Cardiac muscle cell (in vitro differentiated cells and primary cell): ENCODE measurements around the gene THADA. TPM values are rescaled to one million over a fixed set of nuclear protein-coding genes. Genes with fewer than 3 reads are reported as not detected.
"Not testable (repeated sequence)": the region's sequence is repeated elsewhere in the genome, so short reads cannot be mapped to it uniquely, and the experiment has no call there.

Source experiments
- DNase-seq, 2 donors: peaks; one replicate each; pipeline versions ENCODE4 v3.0.0 to v3.0.0-alpha.2; 2010 to 2017; ENCODE audit warnings: low read depth in 1 of 2, low spot score in 1 of 2
- H3K27ac ChIP-seq: fragments of 200-600 bp; sonication (generic); 2 replicates; pipeline ENCODE4 v1.5.1; 2016
- H3K27me3 ChIP-seq: fragments of 200-600 bp; sonication (generic); 2 replicates; pipeline ENCODE4 v1.6.0; 2016; ENCODE audit warnings: control low read depth
- H3K36me3 ChIP-seq: fragments of 200-600 bp; sonication (generic); 2 replicates; pipeline ENCODE4 v1.5.1; 2016; ENCODE audit warnings: control low read depth
- H3K4me1 ChIP-seq: fragments of 200-600 bp; sonication (generic); 2 replicates; pipeline ENCODE4 v1.8.1; 2017; ENCODE audit warnings: low read depth, mild to moderate bottlenecking, mixed run types
- H3K4me3 ChIP-seq: fragments of 200-600 bp; sonication (generic); 2 replicates; pipeline ENCODE4 v1.5.1; 2016; ENCODE audit warnings: mild to moderate bottlenecking
- H3K9me3 ChIP-seq: fragments of 200-600 bp; sonication (generic); 2 replicates; pipeline ENCODE4 v1.5.1; 2017; ENCODE audit warnings: low read depth, mild to moderate bottlenecking, control low read depth
- CTCF ChIP-seq: IDR thresholded peaks from 2 replicates; pipeline ENCODE4 v1.5.1; 2012; ENCODE audit warnings: low read depth, mild to moderate bottlenecking, low read length
- polyA plus RNA-seq: library from polyadenylated mRNA; unstranded; fragments of >200 nt; fragmentation: Nextera tagmentation; extraction: Ambion mirVana; gene quantifications from 2 replicates; pipeline ENCODE4 v1.2.1, GENCODE V29; 2016
- total RNA-seq: library from RNA; depleted of rRNA; stranded (reverse); fragments of >200 nt; gene quantifications from 2 replicates; pipeline ENCODE4 v1.2.3, GENCODE V29; 2016

The THADA gene
- total and polyA plus RNA-seq, 2 experiments from 2014 or later = 11.9 to 17.3 TPM

GRCh38 chr2:43292297-43292696, 303.5 kb downstream of the THADA start:
- H3K4me3 ChIP-seq = no peak overlapping the region
- no peak for TF ChIP-seq CTCF
- H3K4me1 ChIP-seq = peaks cover 10% of the 10 kb centered on the region

DNA sequence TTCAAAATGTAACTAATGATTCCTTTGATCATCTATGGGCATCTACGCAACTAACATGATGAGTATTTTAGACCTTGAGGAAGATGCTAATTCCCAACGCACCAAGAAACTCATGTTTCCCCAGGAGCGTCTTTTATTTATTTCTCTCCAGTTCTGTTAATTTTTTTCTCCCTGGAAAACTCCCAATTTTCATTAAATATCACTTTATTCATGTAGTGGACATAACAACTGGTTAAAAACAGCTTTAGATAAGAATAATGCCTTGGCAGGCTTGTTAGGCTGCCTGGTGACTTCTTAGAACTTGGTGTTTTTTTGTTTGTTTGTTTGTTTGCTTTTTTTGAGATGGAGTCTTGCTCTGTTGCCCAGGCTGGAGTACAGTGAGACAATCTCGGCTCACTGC, 306.5 kb downstream of the THADA start:
- no peaks in the 10 kb centered on the region for H3K9me3 ChIP-seq
- H3K27ac ChIP-seq = no peak overlapping the region
- no peak overlapping the region for H3K4me3 ChIP-seq
- peaks cover 5% of the 10 kb centered on the region for H3K4me1 ChIP-seq
- no peaks in the 10 kb centered on the region for H3K27me3 ChIP-seq
- no peak for DNase-seq
- no peak for TF ChIP-seq CTCF
- no peaks in the 10 kb centered on the region for H3K36me3 ChIP-seq

More at GRCh38 chr2:43292297-43292696, 303.5 kb downstream of the THADA start:
- Histone ChIP-seq H3K9me3 (no peaks in the 10 kb centered on the region), H3K27ac (no peak overlapping the region), H3K27me3 (no peaks in the 10 kb centered on the region), H3K36me3 (no peaks in the 10 kb centered on the region)
- no peak for DNase-seq

GRCh38 chr2:43288417-43289305, 307.2 kb downstream of the THADA start:
- no peaks in the 10 kb centered on the region for H3K27me3 ChIP-seq
- peak in 1 of 2 donors; percentile 51 for DNase-seq
- no peak for TF ChIP-seq CTCF
- H3K4me3 ChIP-seq = no peak overlapping the region
- H3K36me3 ChIP-seq = no peaks in the 10 kb centered on the region
- no peak overlapping the region for H3K27ac ChIP-seq
- no peaks in the 10 kb centered on the region for H3K9me3 ChIP-seq
- H3K4me1 ChIP-seq = no peaks in the 10 kb centered on the region

- TF ChIP-seq CTCF = no peak
- Histone ChIP-seq H3K27me3 (no peaks in the 10 kb centered on the region), H3K4me1 (no peaks in the 10 kb centered on the region), H3K27ac (no peak overlapping the region), H3K4me3 (no peak overlapping the region), H3K36me3 (no peaks in the 10 kb centered on the region), H3K9me3 (no peaks in the 10 kb centered on the region)
- DNase-seq = no peak
These were observed 309.9 kb downstream of the THADA start for GRCh38 chr2:43285987-43286386.

GRCh38 chr2:43284967-43285366, 310.9 kb downstream of the THADA start:
- no peaks in the 10 kb centered on the region for H3K36me3 ChIP-seq
- H3K9me3 ChIP-seq = no peaks in the 10 kb centered on the region
- H3K27ac ChIP-seq = no peak overlapping the region
- H3K4me1 ChIP-seq = no peaks in the 10 kb centered on the region
- H3K27me3 ChIP-seq = no peaks in the 10 kb centered on the region
- DNase-seq = no peak
- H3K4me3 ChIP-seq = no peak overlapping the region
- TF ChIP-seq CTCF = no peak

DNA sequence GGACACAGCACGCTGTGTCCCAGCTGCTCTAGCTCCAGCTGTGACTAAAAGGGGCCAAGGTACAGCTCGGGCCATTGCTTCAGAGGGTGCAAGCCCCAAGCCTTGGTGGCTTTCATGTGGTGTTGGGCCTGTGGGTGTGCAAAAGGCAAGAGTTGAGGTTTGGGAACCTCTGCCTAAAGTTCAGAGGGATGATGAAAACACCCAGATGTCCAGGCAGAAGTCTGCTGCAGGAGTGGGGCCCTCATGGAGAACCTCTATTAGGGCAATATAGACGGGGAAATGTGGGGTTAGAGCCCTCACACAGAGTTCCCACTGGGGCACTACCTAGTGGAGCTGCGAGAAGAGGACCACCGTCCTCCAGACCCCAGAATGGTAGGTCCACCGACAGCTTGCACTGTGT, 311.5 kb downstream of the THADA start:
- H3K4me3 ChIP-seq, H3K27ac ChIP-seq, H3K4me1 ChIP-seq, H3K27me3 ChIP-seq, H3K36me3 ChIP-seq, DNase-seq, H3K9me3 ChIP-seq: not testable (repeated sequence)
